OCI-LY7 (cell line): ENCODE results near the gene DNMBP.

Source experiments
- CTCF ChIP-seq: fragments of 200-600 bp; sonication (generic); conservative IDR thresholded peaks from 2 replicates; pipeline ENCODE4 v1.5.1; 2014; ENCODE audit warnings: mild to moderate bottlenecking, antibody characterized with exemption, low read length, moderate library complexity, mixed read lengths
- EZH2phosphoT487 ChIP-seq: fragments of 200-600 bp; sonication (generic); IDR thresholded peaks from 2 replicates; pipeline ENCODE4 v1.6.1; 2018; ENCODE audit warnings: low read depth, borderline replicate concordance, mild to moderate bottlenecking, mixed run types, antibody characterized with exemption, low read length, moderate library complexity, mixed read lengths

DNA sequence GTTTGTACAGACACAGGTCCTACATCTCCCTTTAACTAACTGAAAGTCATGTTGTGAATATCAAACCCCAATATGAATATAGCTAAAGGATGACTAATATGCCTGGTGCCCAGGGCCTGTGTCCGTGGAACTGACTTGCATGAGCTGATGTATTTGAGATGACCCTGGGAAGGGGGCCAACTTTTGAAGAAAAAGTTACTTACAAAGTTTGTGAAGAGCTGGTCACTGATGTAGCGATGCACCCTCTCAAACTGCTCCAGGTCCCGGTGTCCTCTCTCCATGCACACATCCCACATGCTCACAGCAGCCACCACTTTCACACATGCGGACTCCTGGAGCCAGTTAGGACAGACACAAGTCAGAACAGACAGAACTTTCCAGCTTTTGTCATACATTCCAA lies 121.1 kb downstream of the DNMBP start:
- TF ChIP-seq CTCF (no peak), EZH2phosphoT487 (no peak)
